Gastrocnemius medialis (tissue), 4 donors: ENCODE measurements around the gene MAPK14. TPM values are rescaled to one million over a fixed set of nuclear protein-coding genes. Genes with fewer than 3 reads are reported as not detected.

Experiments
- ATAC-seq, 2 donors: fragments of 150-250 bp; one replicate each; pipeline ENCODE4 v1.9.1; 2016
- DNase-seq, 2 donors: peaks; one replicate each; pipeline ENCODE4 v3.0.0-alpha.2; 2019
- H3K27ac ChIP-seq, 4 donors: fragments of 200-600 bp; sonication (generic); 1 replicate in 1 of 4; 2 replicates in 3 of 4; pipeline ENCODE4 v1.5.1; 2016 to 2018; ENCODE audit warnings: mild to moderate bottlenecking in 2 of 4, moderate library complexity in 1 of 4
- H3K27me3 ChIP-seq, 3 donors: fragments of 200-600 bp; sonication (generic) in 2 of 3; 1 replicate in 1 of 3; 2 replicates in 2 of 3; pipeline versions ENCODE4 v1.5.1 to v1.6.0; 2016 to 2019; ENCODE audit warnings: mild to moderate bottlenecking in 1 of 3, moderate library complexity in 1 of 3
- H3K36me3 ChIP-seq, 2 donors: fragments of 200-600 bp; sonication (generic) in 1 of 2; one replicate each; pipeline ENCODE4 v1.5.1; 2017 to 2018
- H3K4me1 ChIP-seq, 2 donors: fragments of 200-600 bp; sonication (generic) in 1 of 2; one replicate each; pipeline ENCODE4 v1.5.1; 2016 to 2017; ENCODE audit warnings: mild to moderate bottlenecking in 2 of 2
- H3K4me3 ChIP-seq, 4 donors: fragments of 200-600 bp; sonication (generic) in 3 of 4; 1 replicate in 1 of 4; 2 replicates in 3 of 4; pipeline ENCODE4 v1.5.1; 2016 to 2019; ENCODE audit warnings: mild to moderate bottlenecking in 2 of 4
- H3K9me3 ChIP-seq, 3 donors: fragments of 200-600 bp; sonication (generic) in 2 of 3; 1 replicate in 1 of 3; 2 replicates in 2 of 3; pipeline ENCODE4 v1.5.1; 2016 to 2019
- POLR2A ChIP-seq, 2 donors: fragments of 450-650 bp; IDR thresholded peaks; one replicate each; pipeline ENCODE4 v1.6.1; 2017; ENCODE audit warnings: antibody characterized with exemption in 2 of 2, mild to moderate bottlenecking in 2 of 2, moderate library complexity in 2 of 2
- in situ Hi-C, 4 donors: fragments of 200-750 bp; cut with MboI; loops; one replicate each; pipeline versions ENCODE4 v1.15.0 to v1.8.0; 2017; ENCODE audit warnings: low sequenced_read_pairs in 4 of 4
- intact Hi-C: fragments of 100-400 bp; cut with DNase I; formaldehyde crosslinking; loops from one replicate; pipeline ENCODE4 v1.15.1; 2023; ENCODE audit warnings: low total_unique reads
- total RNA-seq, 4 donors: library from RNA; depleted of rRNA; stranded (reverse); fragments of >200 nt; gene quantifications; one replicate each; pipeline versions ENCODE4 v1.1.0 to v1.2.3, GENCODE V29; 2016
- TF ChIP-seq, protein P1 (sequence below), 5 experiments: fragments of 450-650 bp in 3 of 5; fragments of 200-600 bp in 2 of 5; sonication (generic) in 2 of 5; IDR thresholded peaks in 4 of 5; conservative IDR thresholded peaks in 1 of 5; 1 replicate in 4 of 5; 2 replicates in 1 of 5; pipeline ENCODE4 v1.5.1; 2016 to 2019; ENCODE audit warnings: antibody characterized with exemption in 5 of 5, mild to moderate bottlenecking in 3 of 5, moderate library complexity in 3 of 5

MAPK14 gene
- total RNA-seq, 4 donors from 2014 or later = 37.6 to 42.4 (median 40.2) TPM

DNA sequence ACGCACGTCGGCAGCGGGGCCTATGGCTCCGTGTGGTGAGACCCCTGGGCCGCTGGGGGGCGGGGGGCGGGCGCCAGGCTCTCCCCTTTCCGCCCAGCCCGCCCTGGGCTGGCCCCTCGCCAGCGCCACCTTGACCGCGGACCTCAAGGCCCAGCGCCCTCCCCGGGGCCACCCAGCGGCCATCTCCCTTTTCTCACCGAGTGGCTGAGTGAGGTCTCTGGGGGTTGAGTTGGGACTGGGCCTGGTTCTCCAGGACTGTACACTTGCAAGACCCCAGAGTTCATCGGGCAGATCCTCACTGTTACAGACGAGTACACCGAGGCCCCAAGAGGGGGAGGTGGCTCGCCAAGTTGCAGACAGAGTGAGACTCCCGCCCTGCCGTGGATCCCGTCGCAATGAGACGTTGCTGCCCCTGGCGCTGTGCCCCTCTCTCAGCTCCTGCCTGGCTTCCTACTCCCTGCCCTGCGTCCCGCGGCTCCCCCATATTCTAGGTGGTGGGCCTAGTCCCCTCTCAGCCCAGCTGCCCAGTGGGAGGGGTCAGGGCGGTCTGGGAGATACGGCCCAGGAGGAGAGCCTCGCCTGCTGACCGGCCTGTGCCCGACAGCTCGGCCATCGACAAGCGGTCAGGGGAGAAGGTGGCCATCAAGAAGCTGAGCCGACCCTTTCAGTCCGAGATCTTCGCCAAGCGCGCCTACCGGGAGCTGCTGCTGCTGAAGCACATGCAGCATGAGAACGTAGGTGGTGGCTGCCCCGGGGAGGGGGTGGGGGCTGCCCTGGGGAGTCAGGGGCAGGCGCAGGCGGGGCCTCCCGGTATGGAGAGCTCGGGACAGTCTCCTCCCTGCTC, 103.3 kb downstream of the MAPK14 start:
- Histone ChIP-seq H3K4me3 (peak overlapping the region; percentile 32 to 44 (median 40)), H3K36me3 (no peaks in the 10 kb centered on the region), H3K27me3 (peaks cover 12 to 23% (median 13%) of the 10 kb centered on the region in 3 donors), H3K4me1 (peaks cover 5% of the 10 kb centered on the region in 2 donors), H3K9me3 (no peaks in the 10 kb centered on the region), H3K27ac (no peak overlapping the region)
- peak in 1 of 2 donors; percentile 26 for ATAC-seq
- TF ChIP-seq, protein P1, sequence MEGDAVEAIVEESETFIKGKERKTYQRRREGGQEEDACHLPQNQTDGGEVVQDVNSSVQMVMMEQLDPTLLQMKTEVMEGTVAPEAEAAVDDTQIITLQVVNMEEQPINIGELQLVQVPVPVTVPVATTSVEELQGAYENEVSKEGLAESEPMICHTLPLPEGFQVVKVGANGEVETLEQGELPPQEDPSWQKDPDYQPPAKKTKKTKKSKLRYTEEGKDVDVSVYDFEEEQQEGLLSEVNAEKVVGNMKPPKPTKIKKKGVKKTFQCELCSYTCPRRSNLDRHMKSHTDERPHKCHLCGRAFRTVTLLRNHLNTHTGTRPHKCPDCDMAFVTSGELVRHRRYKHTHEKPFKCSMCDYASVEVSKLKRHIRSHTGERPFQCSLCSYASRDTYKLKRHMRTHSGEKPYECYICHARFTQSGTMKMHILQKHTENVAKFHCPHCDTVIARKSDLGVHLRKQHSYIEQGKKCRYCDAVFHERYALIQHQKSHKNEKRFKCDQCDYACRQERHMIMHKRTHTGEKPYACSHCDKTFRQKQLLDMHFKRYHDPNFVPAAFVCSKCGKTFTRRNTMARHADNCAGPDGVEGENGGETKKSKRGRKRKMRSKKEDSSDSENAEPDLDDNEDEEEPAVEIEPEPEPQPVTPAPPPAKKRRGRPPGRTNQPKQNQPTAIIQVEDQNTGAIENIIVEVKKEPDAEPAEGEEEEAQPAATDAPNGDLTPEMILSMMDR (IDR thresholded peaks at IDR 0.05 in 4 of 5, conservative IDR thresholded peaks at IDR 0.05 in 1 of 5) = no peak
- no peak for TF ChIP-seq POLR2A (IDR thresholded peaks at IDR 0.05)
- DNase-seq = peak in 1 of 2 donors; percentile 18
- in situ Hi-C loops (loop anchor here in 1 of 4 donors (10.0 kb wide), 1 partner anchor 54 kb away; no protein-coding TSS in a partner anchor), intact Hi-C loops (no loop called here)

DNA sequence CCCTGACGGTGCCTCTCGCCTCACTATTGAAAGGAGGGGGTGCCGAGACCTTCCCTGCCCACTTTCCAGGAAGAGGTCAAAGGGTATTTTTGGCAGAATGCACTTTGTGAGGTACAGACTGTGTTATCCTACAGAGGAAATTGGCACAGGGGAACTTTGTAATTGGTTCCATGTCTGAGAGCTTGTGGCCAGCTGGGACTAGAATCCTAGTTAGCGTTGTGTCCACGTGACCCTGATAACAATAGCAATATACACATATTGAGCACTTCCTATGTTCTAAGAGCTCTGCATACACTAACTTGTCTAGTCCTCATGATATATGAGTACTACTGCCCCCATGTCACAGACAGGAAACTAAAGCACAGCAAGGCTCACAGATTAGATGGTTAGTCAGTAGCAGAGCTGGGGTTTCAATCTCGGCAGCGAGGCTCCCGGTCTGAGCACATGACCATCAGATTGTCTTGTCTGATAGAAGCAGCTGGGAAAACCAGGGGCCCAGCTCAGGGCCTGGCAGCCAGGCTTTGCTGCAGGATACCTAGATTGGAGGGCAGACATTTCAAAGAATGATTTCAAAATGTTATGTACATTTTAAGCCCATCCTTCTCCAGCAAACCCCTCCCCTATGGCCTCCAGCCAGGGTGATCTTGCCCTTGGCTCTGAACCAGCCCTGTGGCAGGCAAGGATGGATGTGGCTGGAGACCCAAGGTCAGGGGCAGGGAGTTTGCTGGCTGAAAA, 104.1 kb downstream of the MAPK14 start:
- peaks cover 10 to 23% (median 12%) of the 10 kb centered on the region in 3 donors for H3K27me3 ChIP-seq
- TF ChIP-seq, protein P1 (IDR thresholded peaks at IDR 0.05 in 4 of 5, conservative IDR thresholded peaks at IDR 0.05 in 1 of 5) = no peak
- TF ChIP-seq POLR2A (IDR thresholded peaks at IDR 0.05) = no peak
- no peaks in the 10 kb centered on the region for H3K36me3 ChIP-seq
- ATAC-seq (no peak), DNase-seq (peak in 1 of 2 donors; percentile 12)
- in situ Hi-C loops = loop anchor here in 1 of 4 donors (10.0 kb wide), 1 partner anchor 53 kb away; no protein-coding TSS in a partner anchor
- H3K27ac ChIP-seq = no peak overlapping the region
- peak overlapping the region in 3 of 4 donors; percentile 38 to 44 (median 41) for H3K4me3 ChIP-seq
- intact Hi-C loops = no loop called here
- peaks cover 5% of the 10 kb centered on the region in 2 donors for H3K4me1 ChIP-seq
- H3K9me3 ChIP-seq = no peaks in the 10 kb centered on the region

DNA sequence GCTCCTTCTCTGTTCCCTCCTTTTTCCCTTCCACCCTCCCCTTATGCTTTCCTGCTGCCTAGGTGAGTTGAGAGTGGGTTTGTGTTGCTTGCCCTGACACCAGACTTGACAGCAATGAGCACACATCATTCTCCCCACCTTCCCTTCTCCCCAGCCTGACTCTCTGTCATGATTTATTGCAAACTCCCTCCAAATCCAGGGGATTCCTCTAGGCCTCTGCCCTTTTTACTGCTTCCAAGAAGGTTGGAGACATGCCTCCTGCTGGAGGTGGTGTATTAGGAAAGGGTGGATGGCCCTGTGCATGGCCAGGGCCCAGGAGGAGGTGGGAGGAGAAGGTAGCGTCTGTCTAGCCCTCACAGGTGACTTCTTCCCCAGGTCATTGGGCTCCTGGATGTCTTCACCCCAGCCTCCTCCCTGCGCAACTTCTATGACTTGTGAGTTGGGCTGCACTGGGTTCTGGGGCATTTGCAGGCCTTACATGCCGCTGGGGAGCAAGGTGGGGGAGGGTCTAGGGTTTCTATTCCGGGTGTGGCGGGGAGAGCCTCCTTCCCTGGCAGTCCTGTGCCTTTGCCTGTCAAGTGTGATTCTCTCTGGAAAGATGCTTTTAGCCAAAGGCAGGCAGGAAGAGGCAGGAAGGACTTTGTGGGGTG, 104.8 kb downstream of the MAPK14 start:
- H3K9me3 ChIP-seq = no peaks in the 10 kb centered on the region
- peaks cover 10 to 23% (median 12%) of the 10 kb centered on the region in 3 donors for H3K27me3 ChIP-seq
- H3K36me3 ChIP-seq = no peaks in the 10 kb centered on the region
- ATAC-seq = no peak
- intact Hi-C loops = no loop called here
- H3K27ac ChIP-seq = no peak overlapping the region
- peak in 1 of 2 donors; percentile 6 for DNase-seq
- no peak overlapping the region for H3K4me3 ChIP-seq
- H3K4me1 ChIP-seq = peaks cover 5% of the 10 kb centered on the region in 2 donors
- TF ChIP-seq POLR2A (IDR thresholded peaks at IDR 0.05) = no peak
- TF ChIP-seq, protein P1 (IDR thresholded peaks at IDR 0.05 in 4 of 5, conservative IDR thresholded peaks at IDR 0.05 in 1 of 5) = no peak
- in situ Hi-C loops = loop anchor here in 1 of 4 donors (10.0 kb wide), 1 partner anchor 52 kb away; no protein-coding TSS in a partner anchor

DNA sequence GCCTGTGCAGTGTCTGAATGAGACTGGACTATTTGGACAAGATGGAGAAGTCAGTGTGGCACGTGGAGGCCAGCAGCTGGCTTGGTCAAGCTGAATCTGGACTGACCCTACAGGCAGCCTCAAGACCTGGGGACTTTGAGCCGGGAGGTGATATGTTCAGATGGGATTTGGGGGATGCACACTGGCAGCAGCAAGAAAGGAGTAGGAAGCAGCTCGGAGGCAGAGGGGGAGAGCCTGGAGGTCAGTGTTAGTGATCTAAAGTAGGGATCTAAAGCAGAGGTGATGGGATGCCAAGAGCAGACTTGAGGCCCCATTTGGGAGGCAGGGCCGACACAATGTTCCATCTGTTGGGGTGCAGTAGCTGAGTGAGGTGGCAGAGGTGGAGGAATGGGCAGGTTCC, 105.5 kb downstream of the MAPK14 start:
- Histone ChIP-seq H3K36me3 (no peaks in the 10 kb centered on the region), H3K9me3 (no peaks in the 10 kb centered on the region), H3K4me3 (no peak overlapping the region), H3K27me3 (peaks cover 10 to 23% (median 12%) of the 10 kb centered on the region in 3 donors), H3K27ac (no peak overlapping the region), H3K4me1 (peaks cover 5% of the 10 kb centered on the region in 2 donors)
- intact Hi-C loops = no loop called here
- in situ Hi-C loops = loop anchor here in 1 of 4 donors (10.0 kb wide), 1 partner anchor 52 kb away; no protein-coding TSS in a partner anchor
- TF ChIP-seq POLR2A (IDR thresholded peaks at IDR 0.05) = no peak
- TF ChIP-seq, protein P1 (IDR thresholded peaks at IDR 0.05 in 4 of 5, conservative IDR thresholded peaks at IDR 0.05 in 1 of 5) = no peak
- no peak for ATAC-seq
- peak in 1 of 2 donors; percentile 3 for DNase-seq
